Measurements from ENCODE around the gene EXPH5. TPM values are rescaled to one million over a fixed set of nuclear protein-coding genes. Genes with fewer than 3 reads are reported as not detected.

The EXPH5 gene
- total and polyA plus RNA-seq, 2 experiments from 2014 or later = not detected

GRCh38 chr11:108561535-108561991, 32.0 kb downstream of the EXPH5 start:
- peak; percentile 42 for DNase-seq
- Histone ChIP-seq H3K9ac (no peak overlapping the region), H3F3A (ENCODE audit: insufficient read depth) (peaks cover 35% of the 10 kb centered on the region), H4K20me1 (ENCODE audit: insufficient read depth) (no peaks in the 10 kb centered on the region), H3K9me3 (ENCODE audit: low read depth) (no peaks in the 10 kb centered on the region), H3K4me1 (ENCODE audit: insufficient read depth) (peaks cover 38% of the 10 kb centered on the region), H3K4me3 (peak overlapping the region; percentile 21; the same call in 1 of the 2 replicates), H3K9me2 (ENCODE audit: insufficient read depth) (no peaks in the 10 kb centered on the region), H3K36me3 (ENCODE audit: low read depth) (no peaks in the 10 kb centered on the region), H3K27me3 (replicated peaks; ENCODE audit: insufficient read depth) (peaks cover 6% of the 10 kb centered on the region; the same call in 1 of the 2 replicates), H3K4me2 (ENCODE audit: unreplicated experiment) (peak overlapping the region; percentile 41), H3K27ac (no peak overlapping the region), H3K79me2 (ENCODE audit: insufficient read depth) (no peaks in the 10 kb centered on the region), H2AFZ (no peak overlapping the region)
- in situ Hi-C loops (cut with MboI) = no loop called here
- 11 to 14% methylated on average over 3 of the region's 3 CpGs for WGBS, 2 experiments (ENCODE audit: low coverage in 1 of 2, low lambda C conversion rate in 2 of 2, missing lambda C conversion rate in 2 of 2)
- TF ChIP-seq EZH2phosphoT487 (IDR thresholded peaks at IDR 0.05; ENCODE audit: insufficient read depth, low read depth) (no peak), EZH2 (IDR thresholded peaks at IDR 0.05; ENCODE audit: insufficient read depth, poor library complexity, severe bottlenecking) (no peak)

- Histone ChIP-seq H3K9ac (no peak overlapping the region), H3K27me3 (replicated peaks; ENCODE audit: insufficient read depth) (no peaks in the 10 kb centered on the region; the same call in 1 of the 2 replicates), H3K27ac (peak overlapping the region; percentile 43), H2AFZ (no peak overlapping the region), H3K4me2 (ENCODE audit: unreplicated experiment) (peak overlapping the region; percentile 80), H3F3A (ENCODE audit: insufficient read depth) (peaks cover 35% of the 10 kb centered on the region), H3K36me3 (ENCODE audit: low read depth) (no peaks in the 10 kb centered on the region), H3K79me2 (ENCODE audit: insufficient read depth) (no peaks in the 10 kb centered on the region), H3K4me1 (ENCODE audit: insufficient read depth) (peaks cover 38% of the 10 kb centered on the region), H3K4me3 (peak overlapping the region; percentile 42), H3K9me2 (ENCODE audit: insufficient read depth) (no peaks in the 10 kb centered on the region), H4K20me1 (ENCODE audit: insufficient read depth) (no peaks in the 10 kb centered on the region), H3K9me3 (ENCODE audit: low read depth) (no peaks in the 10 kb centered on the region)
- DNase-seq = peak; percentile 80
- 0% methylated on average over 2 of the region's 2 CpGs for WGBS, 2 experiments (ENCODE audit: low coverage in 1 of 2, low lambda C conversion rate in 2 of 2, missing lambda C conversion rate in 2 of 2)
- TF ChIP-seq EZH2phosphoT487 (IDR thresholded peaks at IDR 0.05; ENCODE audit: insufficient read depth, low read depth) (peak; percentile 98), EZH2 (IDR thresholded peaks at IDR 0.05; ENCODE audit: insufficient read depth, poor library complexity, severe bottlenecking) (no peak)
- in situ Hi-C loops (cut with MboI) = no loop called here
Measured at GRCh38 chr11:108559904-108560303, 33.7 kb downstream of the EXPH5 start.

GRCh38 chr11:108559340-108559739, 34.2 kb downstream of the EXPH5 start:
- H3K36me3 ChIP-seq (ENCODE audit: low read depth) = no peaks in the 10 kb centered on the region
- peaks cover 35% of the 10 kb centered on the region for H3F3A ChIP-seq (ENCODE audit: insufficient read depth)
- no peak for TF ChIP-seq EZH2phosphoT487 (IDR thresholded peaks at IDR 0.05; ENCODE audit: insufficient read depth, low read depth)
- TF ChIP-seq EZH2 (IDR thresholded peaks at IDR 0.05; ENCODE audit: insufficient read depth, poor library complexity, severe bottlenecking) = no peak
- no peaks in the 10 kb centered on the region for H4K20me1 ChIP-seq (ENCODE audit: insufficient read depth)
- whole genome bisulfite sequencing, 2 experiments (ENCODE audit: low coverage in 1 of 2, low lambda C conversion rate in 2 of 2, missing lambda C conversion rate in 2 of 2) = 0 to 7% methylated on average over 2 of the region's 2 CpGs
- H3K9ac ChIP-seq = no peak overlapping the region
- peaks cover 38% of the 10 kb centered on the region for H3K4me1 ChIP-seq (ENCODE audit: insufficient read depth)
- peak overlapping the region; percentile 43; the same call in 1 of the 2 replicates for H3K27ac ChIP-seq
- in situ Hi-C loops (cut with MboI) = no loop called here
- H3K27me3 ChIP-seq (replicated peaks; ENCODE audit: insufficient read depth) = no peaks in the 10 kb centered on the region; the same call in 1 of the 2 replicates
- H3K4me2 ChIP-seq (ENCODE audit: unreplicated experiment) = peak overlapping the region; percentile 80
- H3K9me3 ChIP-seq (ENCODE audit: low read depth) = no peaks in the 10 kb centered on the region
- no peak overlapping the region for H2AFZ ChIP-seq
- DNase-seq = peak; percentile 63
- no peaks in the 10 kb centered on the region for H3K9me2 ChIP-seq (ENCODE audit: insufficient read depth)
- peak overlapping the region; percentile 42 for H3K4me3 ChIP-seq
- H3K79me2 ChIP-seq (ENCODE audit: insufficient read depth) = no peaks in the 10 kb centered on the region

GRCh38 chr11:108558222-108558621, 35.3 kb downstream of the EXPH5 start:
- peaks cover 38% of the 10 kb centered on the region for H3K4me1 ChIP-seq (ENCODE audit: insufficient read depth)
- in situ Hi-C loops (cut with MboI) = no loop called here
- no peak overlapping the region for H3K27ac ChIP-seq
- H4K20me1 ChIP-seq (ENCODE audit: insufficient read depth) = no peaks in the 10 kb centered on the region
- no peaks in the 10 kb centered on the region; the same call in 1 of the 2 replicates for H3K27me3 ChIP-seq (replicated peaks; ENCODE audit: insufficient read depth)
- H3K36me3 ChIP-seq (ENCODE audit: low read depth) = no peaks in the 10 kb centered on the region
- no peaks in the 10 kb centered on the region for H3K79me2 ChIP-seq (ENCODE audit: insufficient read depth)
- peaks cover 35% of the 10 kb centered on the region for H3F3A ChIP-seq (ENCODE audit: insufficient read depth)
- TF ChIP-seq EZH2 (IDR thresholded peaks at IDR 0.05; ENCODE audit: insufficient read depth, poor library complexity, severe bottlenecking) (no peak), EZH2phosphoT487 (IDR thresholded peaks at IDR 0.05; ENCODE audit: insufficient read depth, low read depth) (no peak)
- no peaks in the 10 kb centered on the region for H3K9me2 ChIP-seq (ENCODE audit: insufficient read depth)
- no peak overlapping the region for H3K9ac ChIP-seq
- DNase-seq = no peak
- H3K9me3 ChIP-seq (ENCODE audit: low read depth) = no peaks in the 10 kb centered on the region
- WGBS, 2 experiments (ENCODE audit: low coverage in 1 of 2, low lambda C conversion rate in 2 of 2, missing lambda C conversion rate in 2 of 2) = 97 to 100% methylated on average over 2 of the region's 2 CpGs
- H3K4me2 ChIP-seq (ENCODE audit: unreplicated experiment) = no peak overlapping the region
- H2AFZ ChIP-seq = no peak overlapping the region
- no peak overlapping the region for H3K4me3 ChIP-seq
